MM.1S (cell line): ENCODE measurements around the gene DPY19L3.

ENCODE experiments used
- CTCF ChIP-seq: fragments of 300-600 bp; sonication (generic); IDR thresholded peaks from 2 replicates; pipeline ENCODE4 v1.5.1; 2016; ENCODE audit warnings: antibody characterized with exemption, low read length, mixed read lengths
- EZH2 ChIP-seq: fragments of 300-600 bp; sonication (generic); optimal IDR thresholded peaks from 2 replicates; pipeline ENCODE3; 2017; ENCODE audit warnings: low read depth, mild to moderate bottlenecking, antibody characterized with exemption, low read length, mixed read lengths
- EZH2phosphoT487 ChIP-seq: fragments of 300-600 bp; sonication (generic); IDR thresholded peaks from 2 replicates; pipeline ENCODE4 v1.6.1; 2018; ENCODE audit warnings: antibody characterized with exemption, low read length

GRCh38 chr19:32437096-32437495 lies 31.5 kb downstream of the DPY19L3 start:
- TF ChIP-seq CTCF = no peak
- no peak for TF ChIP-seq EZH2phosphoT487
- TF ChIP-seq EZH2 = no peak
